ENCODE data around the gene FBXO11.
"Not testable (repeated sequence)": the region's sequence is repeated elsewhere in the genome, so short reads cannot be mapped to it uniquely, and the experiment has no call there.

The FBXO11 gene

GRCh38 chr2:47876912-47877311 lies 29.4 kb downstream of the FBXO11 start:
- Histone ChIP-seq H3K27me3 (ENCODE audit: control insufficient read depth in 5 of 5, insufficient read depth in 4 of 5, low read length in 5 of 5) (no peaks in the 10 kb centered on the region), H3K4me1 (ENCODE audit: control insufficient read depth in 5 of 5, insufficient read depth in 5 of 5, low read length in 5 of 5) (no peaks in the 10 kb centered on the region), H3K36me3 (ENCODE audit: control insufficient read depth in 5 of 5, insufficient read depth in 5 of 5, low read length in 5 of 5) (peaks cover 2 to 8% (median 5%) of the 10 kb centered on the region in 5 donors), H3K4me3 (ENCODE audit: low read depth in 1 of 5, low read length in 5 of 5) (no peak overlapping the region), H3K27ac (ENCODE audit: low read depth, low read length) (no peak overlapping the region), H3K9ac (ENCODE audit: low read length in 5 of 5) (no peak overlapping the region), H3K9me3 (ENCODE audit: control insufficient read depth in 5 of 5, low read length in 5 of 5) (no peaks in the 10 kb centered on the region)

- Histone ChIP-seq H3K9ac (ENCODE audit: low read length in 5 of 5) (no peak overlapping the region), H3K27ac (ENCODE audit: low read depth, low read length) (peak overlapping the region; percentile 1), H3K4me1 (ENCODE audit: control insufficient read depth in 5 of 5, insufficient read depth in 5 of 5, low read length in 5 of 5) (peaks cover 0 to 20% (median 9%) of the 10 kb centered on the region in 5 donors), H3K36me3 (ENCODE audit: control insufficient read depth in 5 of 5, insufficient read depth in 5 of 5, low read length in 5 of 5) (peaks cover 2 to 8% (median 5%) of the 10 kb centered on the region in 5 donors), H3K27me3 (ENCODE audit: control insufficient read depth in 5 of 5, insufficient read depth in 4 of 5, low read length in 5 of 5) (no peaks in the 10 kb centered on the region), H3K4me3 (ENCODE audit: low read depth in 1 of 5, low read length in 5 of 5) (no peak overlapping the region), H3K9me3 (ENCODE audit: control insufficient read depth in 5 of 5, low read length in 5 of 5) (no peaks in the 10 kb centered on the region)
Observed at GRCh38 chr2:47872941-47873340, 33.4 kb downstream of the FBXO11 start.

GRCh38 chr2:47870641-47871540 lies 35.4 kb downstream of the FBXO11 start:
- H3K4me3 ChIP-seq (ENCODE audit: low read depth in 1 of 5, low read length in 5 of 5) = no peak overlapping the region
- H3K9ac ChIP-seq (ENCODE audit: low read length in 5 of 5) = no peak overlapping the region
- no peaks in the 10 kb centered on the region for H3K9me3 ChIP-seq (ENCODE audit: control insufficient read depth in 5 of 5, low read length in 5 of 5)
- no peaks in the 10 kb centered on the region for H3K27me3 ChIP-seq (ENCODE audit: control insufficient read depth in 5 of 5, insufficient read depth in 4 of 5, low read length in 5 of 5)
- peaks cover 2 to 8% (median 5%) of the 10 kb centered on the region in 5 donors for H3K36me3 ChIP-seq (ENCODE audit: control insufficient read depth in 5 of 5, insufficient read depth in 5 of 5, low read length in 5 of 5)
- H3K27ac ChIP-seq (ENCODE audit: low read depth, low read length) = peak overlapping the region; percentile 26
- H3K4me1 ChIP-seq (ENCODE audit: control insufficient read depth in 5 of 5, insufficient read depth in 5 of 5, low read length in 5 of 5) = peaks cover 0 to 32% (median 21%) of the 10 kb centered on the region in 5 donors

GRCh38 chr2:47869859-47870595 lies 36.3 kb downstream of the FBXO11 start:
- peaks cover 0 to 36% (median 21%) of the 10 kb centered on the region in 5 donors for H3K4me1 ChIP-seq (ENCODE audit: control insufficient read depth in 5 of 5, insufficient read depth in 5 of 5, low read length in 5 of 5)
- peak overlapping the region; percentile 26 for H3K27ac ChIP-seq (ENCODE audit: low read depth, low read length)
- no peak overlapping the region for H3K9ac ChIP-seq (ENCODE audit: low read length in 5 of 5)

GRCh38 chr2:47868611-47869352 lies 37.5 kb downstream of the FBXO11 start:
- peak overlapping the region; percentile 64 for H3K27ac ChIP-seq (ENCODE audit: low read depth, low read length)
- H3K27me3 ChIP-seq (ENCODE audit: control insufficient read depth in 5 of 5, insufficient read depth in 4 of 5, low read length in 5 of 5) = no peaks in the 10 kb centered on the region
- peaks cover 2 to 8% (median 5%) of the 10 kb centered on the region in 5 donors for H3K36me3 ChIP-seq (ENCODE audit: control insufficient read depth in 5 of 5, insufficient read depth in 5 of 5, low read length in 5 of 5)
- H3K4me3 ChIP-seq (ENCODE audit: low read depth in 1 of 5, low read length in 5 of 5) = no peak overlapping the region
- peaks cover 0 to 36% (median 21%) of the 10 kb centered on the region in 5 donors for H3K4me1 ChIP-seq (ENCODE audit: control insufficient read depth in 5 of 5, insufficient read depth in 5 of 5, low read length in 5 of 5)
- H3K9ac ChIP-seq (ENCODE audit: low read length in 5 of 5) = no peak overlapping the region
- no peaks in the 10 kb centered on the region for H3K9me3 ChIP-seq (ENCODE audit: control insufficient read depth in 5 of 5, low read length in 5 of 5)

More at GRCh38 chr2:47869859-47870595, 36.3 kb downstream of the FBXO11 start:
- Histone ChIP-seq H3K9me3 (ENCODE audit: control insufficient read depth in 5 of 5, low read length in 5 of 5) (no peaks in the 10 kb centered on the region), H3K4me3 (ENCODE audit: low read depth in 1 of 5, low read length in 5 of 5) (no peak overlapping the region), H3K36me3 (ENCODE audit: control insufficient read depth in 5 of 5, insufficient read depth in 5 of 5, low read length in 5 of 5) (peaks cover 2 to 8% (median 5%) of the 10 kb centered on the region in 5 donors), H3K27me3 (ENCODE audit: control insufficient read depth in 5 of 5, insufficient read depth in 4 of 5, low read length in 5 of 5) (no peaks in the 10 kb centered on the region)

GRCh38 chr2:47867205-47867604 lies 39.1 kb downstream of the FBXO11 start:
- Histone ChIP-seq H3K9ac (ENCODE audit: low read length in 5 of 5) (peak overlapping the region in 1 of 5 donors; percentile 26), H3K27me3 (ENCODE audit: control insufficient read depth in 5 of 5, insufficient read depth in 4 of 5, low read length in 5 of 5) (no peaks in the 10 kb centered on the region), H3K4me3 (ENCODE audit: low read depth in 1 of 5, low read length in 5 of 5) (no peak overlapping the region), H3K4me1 (ENCODE audit: control insufficient read depth in 5 of 5, insufficient read depth in 5 of 5, low read length in 5 of 5) (peaks cover 0 to 36% (median 21%) of the 10 kb centered on the region in 5 donors), H3K9me3 (ENCODE audit: control insufficient read depth in 5 of 5, low read length in 5 of 5) (no peaks in the 10 kb centered on the region), H3K27ac (ENCODE audit: low read depth, low read length) (peak overlapping the region; percentile 64), H3K36me3 (ENCODE audit: control insufficient read depth in 5 of 5, insufficient read depth in 5 of 5, low read length in 5 of 5) (no peaks in the 10 kb centered on the region)

GRCh38 chr2:47864566-47864965 lies 41.7 kb downstream of the FBXO11 start:
- Histone ChIP-seq H3K9ac (ENCODE audit: low read length in 5 of 5) (no peak overlapping the region), H3K36me3 (ENCODE audit: control insufficient read depth in 5 of 5, insufficient read depth in 5 of 5, low read length in 5 of 5) (no peaks in the 10 kb centered on the region), H3K27ac (ENCODE audit: low read depth, low read length) (peak overlapping the region; percentile 51), H3K27me3 (ENCODE audit: control insufficient read depth in 5 of 5, insufficient read depth in 4 of 5, low read length in 5 of 5) (no peaks in the 10 kb centered on the region), H3K4me3 (ENCODE audit: low read depth in 1 of 5, low read length in 5 of 5) (no peak overlapping the region), H3K4me1 (ENCODE audit: control insufficient read depth in 5 of 5, insufficient read depth in 5 of 5, low read length in 5 of 5) (peaks cover 0 to 23% (median 16%) of the 10 kb centered on the region in 5 donors), H3K9me3 (ENCODE audit: control insufficient read depth in 5 of 5, low read length in 5 of 5) (no peaks in the 10 kb centered on the region)

GRCh38 chr2:47862949-47863348 lies 43.3 kb downstream of the FBXO11 start:
- peaks cover 0 to 19% (median 16%) of the 10 kb centered on the region in 5 donors for H3K4me1 ChIP-seq (ENCODE audit: control insufficient read depth in 5 of 5, insufficient read depth in 5 of 5, low read length in 5 of 5)

GRCh38 chr2:47853067-47853777 lies 53.1 kb downstream of the FBXO11 start:
- not testable (repeated sequence) for H3K27ac ChIP-seq (ENCODE audit: low read depth, low read length); H3K36me3 ChIP-seq (ENCODE audit: control insufficient read depth in 5 of 5, insufficient read depth in 5 of 5, low read length in 5 of 5); H3K9me3 ChIP-seq (ENCODE audit: control insufficient read depth in 5 of 5, low read length in 5 of 5); H3K4me3 ChIP-seq (ENCODE audit: low read depth in 1 of 5, low read length in 5 of 5); H3K27me3 ChIP-seq (ENCODE audit: control insufficient read depth in 5 of 5, insufficient read depth in 4 of 5, low read length in 5 of 5)
- Histone ChIP-seq H3K9ac (ENCODE audit: low read length in 5 of 5) (peak overlapping the region in 1 of 5 donors; percentile 24), H3K4me1 (ENCODE audit: control insufficient read depth in 5 of 5, insufficient read depth in 5 of 5, low read length in 5 of 5) (peaks cover 0 to 29% (median 9%) of the 10 kb centered on the region in 5 donors)

More at GRCh38 chr2:47862949-47863348, 43.3 kb downstream of the FBXO11 start:
- Histone ChIP-seq H3K27ac (ENCODE audit: low read depth, low read length) (no peak overlapping the region), H3K4me3 (ENCODE audit: low read depth in 1 of 5, low read length in 5 of 5) (no peak overlapping the region), H3K9ac (ENCODE audit: low read length in 5 of 5) (no peak overlapping the region), H3K36me3 (ENCODE audit: control insufficient read depth in 5 of 5, insufficient read depth in 5 of 5, low read length in 5 of 5) (no peaks in the 10 kb centered on the region), H3K9me3 (ENCODE audit: control insufficient read depth in 5 of 5, low read length in 5 of 5) (no peaks in the 10 kb centered on the region), H3K27me3 (ENCODE audit: control insufficient read depth in 5 of 5, insufficient read depth in 4 of 5, low read length in 5 of 5) (no peaks in the 10 kb centered on the region)

Measured in subcutaneous abdominal adipose tissue (tissue), 5 donors.